ENCODE data around the gene PCAT6.

The PCAT6 gene

GRCh38 chr1:202835548-202836072 lies 24.9 kb downstream of the PCAT6 start:
- no peak for TF ChIP-seq CTCF (IDR thresholded peaks at IDR 0.05; ENCODE audit: insufficient read depth, low read length, missing control alignments)
- CTCF ChIA-PET, result interaction anchor here (0.9 kb wide), 2 partner anchors 13 to 16 kb away, joined by 3 to 4 read pairs; no protein-coding TSS in a partner anchor
- POLR2A ChIA-PET, result no interaction called here
- no peak for DNase-seq (ENCODE audit: low read depth, low spot score)
- H3K4me3 ChIP-seq (ENCODE audit: low read depth, low read length), result no peak overlapping the region

GRCh38 chr1:202836623-202837403 lies 26.1 kb downstream of the PCAT6 start:
- no peak for TF ChIP-seq CTCF (IDR thresholded peaks at IDR 0.05; ENCODE audit: insufficient read depth, low read length, missing control alignments)
- POLR2A ChIA-PET, result no interaction called here
- H3K4me3 ChIP-seq (ENCODE audit: low read depth, low read length), result no peak overlapping the region
- DNase-seq (ENCODE audit: low read depth, low spot score), result no peak
- CTCF ChIA-PET, result interaction anchor here (0.9 kb wide), 1 partner anchor 12 kb away, joined by 4 read pairs; no protein-coding TSS in a partner anchor

GRCh38 chr1:202837746-202838262 lies 27.1 kb downstream of the PCAT6 start:
- ChIA-PET POLR2A (no interaction called here), CTCF (interaction anchor here (1.4 kb wide), 1 partner anchor 13 kb away, joined by 4 read pairs; no protein-coding TSS in a partner anchor)
- no peak for TF ChIP-seq CTCF (IDR thresholded peaks at IDR 0.05; ENCODE audit: insufficient read depth, low read length, missing control alignments)
- H3K4me3 ChIP-seq (ENCODE audit: low read depth, low read length), result no peak overlapping the region
- no peak for DNase-seq (ENCODE audit: low read depth, low spot score)

- no peak for DNase-seq (ENCODE audit: low read depth, low spot score)
- POLR2A ChIA-PET, result no interaction called here
- CTCF ChIA-PET, result interaction anchor here (1.7 to 2.9 kb wide), 2 partner anchors 10 to 124 kb away, joined by 4 to 12 read pairs; no protein-coding TSS in a partner anchor
- TF ChIP-seq CTCF (IDR thresholded peaks at IDR 0.05; ENCODE audit: insufficient read depth, low read length, missing control alignments), result no peak
- H3K4me3 ChIP-seq (ENCODE audit: low read depth, low read length), result no peak overlapping the region
Measured at GRCh38 chr1:202843081-202843480, 32.3 kb downstream of the PCAT6 start.

- no peak for TF ChIP-seq CTCF (IDR thresholded peaks at IDR 0.05; ENCODE audit: insufficient read depth, low read length, missing control alignments)
- ChIA-PET POLR2A (no interaction called here), CTCF (interaction anchor here (1.4 to 1.7 kb wide), 2 partner anchors 13 to 125 kb away, joined by 4 read pairs; no protein-coding TSS in a partner anchor)
- DNase-seq (ENCODE audit: low read depth, low spot score), result no peak
- no peak overlapping the region for H3K4me3 ChIP-seq (ENCODE audit: low read depth, low read length)
Measured at GRCh38 chr1:202844259-202844658, 33.5 kb downstream of the PCAT6 start.

GRCh38 chr1:202844935-202845334 lies 34.2 kb downstream of the PCAT6 start:
- POLR2A ChIA-PET, result interaction anchor here (0.6 kb wide), 1 partner anchor 37 kb away, joined by 3 read pairs; the partner anchor contains the start of gene KDM5B
- CTCF ChIA-PET, result interaction anchor here (1.1 to 1.4 kb wide), 2 partner anchors 9 to 12 kb away, joined by 4 read pairs; no protein-coding TSS in a partner anchor
- H3K4me3 ChIP-seq (ENCODE audit: low read depth, low read length), result no peak overlapping the region
- DNase-seq (ENCODE audit: low read depth, low spot score), result no peak
- no peak for TF ChIP-seq CTCF (IDR thresholded peaks at IDR 0.05; ENCODE audit: insufficient read depth, low read length, missing control alignments)
